Hepatocyte (in vitro differentiated cells): ENCODE data around the gene SETDB2. TPM values are rescaled to one million over a fixed set of nuclear protein-coding genes. Genes with fewer than 3 reads are reported as not detected.

Experiments
- DNase-seq: peaks from one replicate; pipeline ENCODE4 v3.0.0-alpha.2; 2016; ENCODE audit warnings: low spot score
- H2AFZ ChIP-seq: fragments of 200-600 bp; sonication (generic); 2 replicates; pipeline ENCODE4 v1.6.0; 2016; ENCODE audit warnings: antibody characterized with exemption, mild to moderate bottlenecking
- H3K27ac ChIP-seq: fragments of 200-600 bp; sonication (generic); 2 replicates; pipeline ENCODE4 v1.5.1; 2016; ENCODE audit warnings: mild to moderate bottlenecking
- H3K27me3 ChIP-seq: fragments of 200-600 bp; sonication (generic); 2 replicates; pipeline ENCODE4 v1.6.1; 2016
- H3K36me3 ChIP-seq: fragments of 200-600 bp; sonication (generic); replicated peaks from 2 replicates; pipeline ENCODE4 v1.5.1; 2016; ENCODE audit warnings: low read depth; ENCODE audit not compliant: insufficient read depth
- H3K4me1 ChIP-seq: fragments of 200-600 bp; sonication (generic); 2 replicates; pipeline ENCODE4 v1.5.1; 2016; ENCODE audit warnings: mild to moderate bottlenecking, moderate library complexity; ENCODE audit not compliant: insufficient read depth
- H3K4me2 ChIP-seq: fragments of 200-600 bp; sonication (generic); 2 replicates; pipeline ENCODE4 v1.6.0; 2016
- H3K4me3 ChIP-seq: fragments of 200-600 bp; sonication (generic); 2 replicates; pipeline ENCODE4 v1.5.1; 2016; ENCODE audit warnings: mild to moderate bottlenecking
- H3K79me2 ChIP-seq: fragments of 200-600 bp; sonication (generic); 2 replicates; pipeline ENCODE4 v1.6.0; 2017; ENCODE audit warnings: mild to moderate bottlenecking
- H3K9me2 ChIP-seq: fragments of 200-600 bp; sonication (generic); replicated peaks from 2 replicates; pipeline ENCODE4 v1.6.0; 2017; ENCODE audit warnings: mild to moderate bottlenecking; ENCODE audit not compliant: insufficient read depth
- H3K9me3 ChIP-seq: fragments of 200-600 bp; sonication (generic); 2 replicates; pipeline ENCODE4 v1.5.1; 2016; ENCODE audit warnings: low read depth, mild to moderate bottlenecking
- H4K20me1 ChIP-seq: fragments of 200-600 bp; sonication (generic); 2 replicates; pipeline ENCODE4 v1.6.0; 2016; ENCODE audit warnings: mild to moderate bottlenecking; ENCODE audit not compliant: insufficient read depth, poor library complexity, severe bottlenecking
- CTCF ChIP-seq: fragments of 200-600 bp; sonication (generic); IDR thresholded peaks from 2 replicates; pipeline ENCODE4 v1.5.1; 2016; ENCODE audit warnings: antibody characterized with exemption, mild to moderate bottlenecking; ENCODE audit not compliant: poor library complexity
- EZH2 ChIP-seq: fragments of 200-600 bp; sonication (generic); IDR thresholded peaks from 2 replicates; pipeline ENCODE4 v1.6.1; 2016; ENCODE audit warnings: antibody characterized with exemption, mild to moderate bottlenecking, borderline replicate concordance
- EZH2phosphoT487 ChIP-seq: fragments of 200-600 bp; sonication (generic); IDR thresholded peaks from one replicate; pipeline ENCODE4 v1.6.1; 2018; ENCODE audit warnings: antibody characterized with exemption, mild to moderate bottlenecking, low read depth, moderate library complexity; ENCODE audit not compliant: unreplicated experiment, severe bottlenecking
- WGBS: methylation state at CpG from one replicate; pipeline ENCODE4 v1.1.6; 2016; ENCODE audit warnings: low lambda C conversion rate; ENCODE audit errors: missing lambda C conversion rate; 5-methylcytosine and 5-hydroxymethylcytosine counted together
- polyA plus RNA-seq: library from polyadenylated mRNA; unstranded; fragments of >200 nt; fragmentation: Nextera tagmentation; extraction: Ambion mirVana; gene quantifications from 2 replicates; pipeline ENCODE4 v1.2.1, GENCODE V29; 2016
- total RNA-seq: library from RNA; depleted of rRNA; stranded (reverse); fragments of >200 nt; gene quantifications from 2 replicates; pipeline ENCODE4 v1.2.3, GENCODE V29; 2014

SETDB2 gene
- total and polyA plus RNA-seq, 2 experiments from 2014 or later = 8.9 to 14.5 TPM

DNA sequence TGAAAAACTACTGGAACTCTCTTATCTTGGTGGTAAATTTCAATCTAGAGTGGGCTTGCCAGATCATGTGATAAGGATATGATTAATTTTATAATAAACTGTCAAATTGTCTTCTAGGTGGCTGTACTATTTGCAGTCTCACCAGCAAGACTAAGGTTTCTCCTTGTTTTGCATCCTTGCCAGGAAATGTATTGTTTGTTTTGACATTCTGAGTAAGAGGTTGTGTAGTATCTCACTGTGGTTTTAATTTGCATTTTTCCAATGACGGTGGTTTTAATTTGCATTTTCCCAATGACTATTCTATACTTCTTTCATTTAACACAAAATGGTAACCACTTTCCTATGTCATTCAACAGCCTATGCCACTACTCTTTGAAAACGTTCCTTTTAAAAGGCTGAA is 2.2 kb upstream of the SETDB2 start:
- Histone ChIP-seq H3K36me3 (no peaks in the 10 kb centered on the region), H2AFZ (no peak overlapping the region), H3K4me3 (no peak overlapping the region), H4K20me1 (no peaks in the 10 kb centered on the region), H3K27me3 (no peaks in the 10 kb centered on the region), H3K79me2 (peaks cover 22% of the 10 kb centered on the region), H3K4me2 (no peak overlapping the region), H3K9me3 (no peaks in the 10 kb centered on the region), H3K4me1 (peaks cover 6% of the 10 kb centered on the region), H3K9me2 (no peaks in the 10 kb centered on the region), H3K27ac (no peak overlapping the region)
- TF ChIP-seq EZH2phosphoT487 (no peak), CTCF (no peak), EZH2 (no peak)
- DNase-seq = no peak
- 92% methylated on average over 2 of the region's 2 CpGs for WGBS

GRCh38 chr13:49443357-49443703 is 744 bp upstream of the SETDB2 start:
- no peaks in the 10 kb centered on the region for H3K9me2 ChIP-seq
- WGBS = 11% methylated on average over 10 of the region's 10 CpGs
- H3K79me2 ChIP-seq = peaks cover 37% of the 10 kb centered on the region
- H3K4me2 ChIP-seq = peak overlapping the region; percentile 78
- no peak for TF ChIP-seq CTCF
- TF ChIP-seq EZH2 = no peak
- DNase-seq = peak; percentile 46
- no peaks in the 10 kb centered on the region for H3K36me3 ChIP-seq
- no peaks in the 10 kb centered on the region for H3K27me3 ChIP-seq
- peak overlapping the region; percentile 67 for H3K4me3 ChIP-seq
- peak overlapping the region; percentile 93 for H3K27ac ChIP-seq
- H2AFZ ChIP-seq = peak overlapping the region; percentile 52
- peaks cover 11% of the 10 kb centered on the region for H3K4me1 ChIP-seq
- H4K20me1 ChIP-seq = no peaks in the 10 kb centered on the region
- no peaks in the 10 kb centered on the region for H3K9me3 ChIP-seq

DNA sequence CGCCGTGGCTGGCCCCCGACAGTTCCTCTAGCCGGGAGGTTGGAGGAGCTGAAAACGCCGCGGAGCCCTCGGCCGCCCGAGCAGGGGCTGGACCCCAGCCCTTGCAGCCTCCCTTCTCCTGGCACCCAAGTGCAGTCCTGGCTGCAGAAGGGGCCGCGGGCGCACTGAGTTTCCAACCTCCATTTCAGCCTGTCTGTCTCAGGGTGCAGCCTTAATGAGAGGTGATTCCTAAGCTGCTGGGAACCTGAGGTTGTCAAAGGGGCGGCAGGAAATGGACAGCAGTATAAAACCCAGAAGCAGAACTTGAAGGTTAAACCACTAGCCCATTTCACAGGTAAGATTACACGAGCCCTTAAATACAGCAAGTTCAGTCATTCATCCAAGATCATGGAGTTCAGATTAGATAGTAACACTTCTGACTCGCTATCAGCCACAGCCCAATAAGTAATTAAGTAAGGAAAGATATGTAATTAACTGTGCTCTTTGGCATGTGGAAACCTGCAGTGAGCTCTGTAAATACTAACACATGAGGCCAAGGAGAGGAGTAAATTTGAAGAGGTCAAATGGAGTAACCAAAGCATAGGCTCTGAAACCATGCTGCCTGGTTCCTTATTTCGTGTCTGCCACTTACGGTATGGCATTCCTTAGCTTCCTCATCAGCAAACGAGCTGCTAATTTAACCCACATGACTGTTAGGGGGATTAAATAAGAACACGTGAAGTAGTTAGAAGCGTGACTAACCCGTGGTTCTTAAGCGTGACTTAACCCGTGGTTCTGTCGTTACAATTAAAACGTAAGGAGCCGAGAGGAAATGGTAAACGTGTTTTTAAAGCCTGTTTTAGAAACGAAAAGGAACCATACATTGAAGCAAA is 686 bp downstream of the SETDB2 start:
- H3K9me2 ChIP-seq = no peaks in the 10 kb centered on the region
- H3K4me3 ChIP-seq = peak overlapping the region; percentile 75
- 2% methylated on average over 29 of the region's 29 CpGs for WGBS
- TF ChIP-seq EZH2 (no peak), EZH2phosphoT487 (no peak), CTCF (no peak)
- H3K27me3 ChIP-seq = no peaks in the 10 kb centered on the region
- H3K79me2 ChIP-seq = peaks cover 52% of the 10 kb centered on the region
- H2AFZ ChIP-seq = peak overlapping the region; percentile 69
- no peaks in the 10 kb centered on the region for H4K20me1 ChIP-seq
- H3K4me2 ChIP-seq = peak overlapping the region; percentile 79
- H3K27ac ChIP-seq = peak overlapping the region; percentile 90
- peaks cover 12% of the 10 kb centered on the region for H3K4me1 ChIP-seq
- peak; percentile 70 for DNase-seq
- H3K36me3 ChIP-seq = no peaks in the 10 kb centered on the region
- H3K9me3 ChIP-seq = no peaks in the 10 kb centered on the region
